CD4-positive, alpha-beta T cell treated with Interleukin-21 for 1 hour (primary cell): Measurements from ENCODE around the gene USF3.

ENCODE experiments used
- DNase-seq: peaks from one replicate; pipeline ENCODE4 v3.0.0-alpha.2; 2020

The USF3 gene, protein sequence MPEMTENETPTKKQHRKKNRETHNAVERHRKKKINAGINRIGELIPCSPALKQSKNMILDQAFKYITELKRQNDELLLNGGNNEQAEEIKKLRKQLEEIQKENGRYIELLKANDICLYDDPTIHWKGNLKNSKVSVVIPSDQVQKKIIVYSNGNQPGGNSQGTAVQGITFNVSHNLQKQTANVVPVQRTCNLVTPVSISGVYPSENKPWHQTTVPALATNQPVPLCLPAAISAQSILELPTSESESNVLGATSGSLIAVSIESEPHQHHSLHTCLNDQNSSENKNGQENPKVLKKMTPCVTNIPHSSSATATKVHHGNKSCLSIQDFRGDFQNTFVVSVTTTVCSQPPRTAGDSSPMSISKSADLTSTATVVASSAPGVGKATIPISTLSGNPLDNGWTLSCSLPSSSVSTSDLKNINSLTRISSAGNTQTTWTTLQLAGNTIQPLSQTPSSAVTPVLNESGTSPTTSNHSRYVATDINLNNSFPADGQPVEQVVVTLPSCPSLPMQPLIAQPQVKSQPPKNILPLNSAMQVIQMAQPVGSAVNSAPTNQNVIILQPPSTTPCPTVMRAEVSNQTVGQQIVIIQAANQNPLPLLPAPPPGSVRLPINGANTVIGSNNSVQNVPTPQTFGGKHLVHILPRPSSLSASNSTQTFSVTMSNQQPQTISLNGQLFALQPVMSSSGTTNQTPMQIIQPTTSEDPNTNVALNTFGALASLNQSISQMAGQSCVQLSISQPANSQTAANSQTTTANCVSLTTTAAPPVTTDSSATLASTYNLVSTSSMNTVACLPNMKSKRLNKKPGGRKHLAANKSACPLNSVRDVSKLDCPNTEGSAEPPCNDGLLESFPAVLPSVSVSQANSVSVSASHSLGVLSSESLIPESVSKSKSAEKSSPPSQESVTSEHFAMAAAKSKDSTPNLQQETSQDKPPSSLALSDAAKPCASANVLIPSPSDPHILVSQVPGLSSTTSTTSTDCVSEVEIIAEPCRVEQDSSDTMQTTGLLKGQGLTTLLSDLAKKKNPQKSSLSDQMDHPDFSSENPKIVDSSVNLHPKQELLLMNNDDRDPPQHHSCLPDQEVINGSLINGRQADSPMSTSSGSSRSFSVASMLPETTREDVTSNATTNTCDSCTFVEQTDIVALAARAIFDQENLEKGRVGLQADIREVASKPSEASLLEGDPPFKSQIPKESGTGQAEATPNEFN (N-terminal part only)

DNA sequence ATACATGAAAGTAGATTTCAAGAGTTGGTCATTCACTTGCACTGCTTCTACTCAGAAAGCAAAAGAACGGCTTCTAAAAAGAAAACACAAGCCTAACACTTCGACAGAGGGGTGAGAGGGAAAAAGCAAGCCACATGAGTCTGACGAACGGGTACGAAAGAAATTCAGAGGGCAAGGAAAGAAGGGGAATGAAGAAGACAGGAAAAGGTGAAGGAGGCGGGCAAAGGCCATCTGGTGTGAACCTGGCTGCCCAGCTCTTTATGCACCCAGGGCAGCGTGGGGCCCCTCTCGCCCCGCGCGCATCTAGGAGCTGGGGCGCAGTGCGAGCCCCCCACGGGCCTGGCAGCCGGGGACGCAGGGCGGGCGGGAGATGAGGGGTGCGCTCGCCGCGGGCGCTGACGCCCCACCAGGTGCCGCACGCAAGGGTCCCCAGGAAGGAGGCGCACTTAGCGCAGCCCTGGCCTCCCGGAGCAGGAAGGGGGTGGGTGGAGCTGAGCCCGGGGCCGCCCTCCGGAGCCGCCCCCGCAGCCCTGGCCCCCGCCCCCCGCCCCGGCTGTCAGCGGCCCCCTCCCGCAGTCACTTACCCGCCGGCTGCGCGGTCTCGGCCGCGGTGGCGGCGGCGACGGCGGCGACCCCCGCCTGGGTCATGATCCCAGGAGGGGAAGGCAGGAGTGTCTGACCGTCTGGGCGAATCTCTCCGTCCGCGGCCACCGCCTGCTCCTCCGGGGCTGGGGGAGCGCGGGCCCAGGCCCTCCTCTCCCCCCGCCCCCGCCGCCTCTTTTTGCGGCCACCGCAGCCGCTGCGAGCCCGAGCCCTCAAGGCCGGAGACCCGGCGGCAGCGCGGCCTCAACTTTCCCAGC, at the start of gene USF3:
USF3 (minus strand) TSS at position 857 of the 860 bp plus-strand sequence. CDS start 21,764 bp downstream, outside the sequence.
- DNase-seq, result peak; percentile 87

DNA sequence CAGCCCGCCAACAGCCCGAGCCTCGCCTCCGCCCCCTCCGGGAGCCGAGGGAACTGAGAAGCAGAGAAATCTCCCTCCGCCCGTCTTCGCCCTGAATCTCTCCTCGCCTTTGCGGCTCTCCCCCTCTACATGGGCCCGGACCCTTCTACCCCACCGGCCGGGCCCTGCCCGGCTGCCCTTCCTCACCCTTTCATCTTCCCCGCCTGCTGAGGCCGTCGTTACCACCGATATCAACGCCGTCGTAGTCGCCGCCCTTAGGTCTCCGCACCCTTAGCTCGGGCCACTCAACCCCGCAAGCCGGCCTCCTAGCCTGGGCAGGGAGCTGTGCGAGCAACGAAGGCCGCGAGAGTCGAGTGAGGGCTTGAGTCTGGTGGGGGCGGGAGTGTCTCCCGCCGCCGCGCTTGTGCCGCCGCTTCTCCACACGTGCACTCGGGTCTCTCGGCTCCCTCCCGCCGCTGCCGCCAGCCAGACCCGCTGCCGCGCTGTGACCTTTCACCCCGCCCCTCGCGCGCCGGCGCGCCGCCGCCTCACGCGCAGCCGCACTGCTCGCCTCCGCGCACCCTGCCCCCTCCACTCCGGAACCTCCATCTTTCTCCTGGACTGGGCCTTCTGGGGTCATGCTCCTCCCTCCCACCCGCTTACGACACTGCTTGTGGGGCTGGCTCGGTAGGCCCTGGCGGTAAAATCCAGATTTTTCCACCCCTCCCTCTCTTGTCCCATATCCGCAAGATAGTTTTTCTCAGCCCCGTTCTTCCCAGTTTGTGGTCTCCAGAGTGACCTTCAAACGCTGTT, 49.5 kb upstream of the USF3 start, which contains the start of gene NAA50:
NAA50 (minus strand) TSS at position 494 of the 792 bp plus-strand sequence; CDS start at position 194, 300 bp downstream.
- DNase-seq, result peak; percentile 96

DNA sequence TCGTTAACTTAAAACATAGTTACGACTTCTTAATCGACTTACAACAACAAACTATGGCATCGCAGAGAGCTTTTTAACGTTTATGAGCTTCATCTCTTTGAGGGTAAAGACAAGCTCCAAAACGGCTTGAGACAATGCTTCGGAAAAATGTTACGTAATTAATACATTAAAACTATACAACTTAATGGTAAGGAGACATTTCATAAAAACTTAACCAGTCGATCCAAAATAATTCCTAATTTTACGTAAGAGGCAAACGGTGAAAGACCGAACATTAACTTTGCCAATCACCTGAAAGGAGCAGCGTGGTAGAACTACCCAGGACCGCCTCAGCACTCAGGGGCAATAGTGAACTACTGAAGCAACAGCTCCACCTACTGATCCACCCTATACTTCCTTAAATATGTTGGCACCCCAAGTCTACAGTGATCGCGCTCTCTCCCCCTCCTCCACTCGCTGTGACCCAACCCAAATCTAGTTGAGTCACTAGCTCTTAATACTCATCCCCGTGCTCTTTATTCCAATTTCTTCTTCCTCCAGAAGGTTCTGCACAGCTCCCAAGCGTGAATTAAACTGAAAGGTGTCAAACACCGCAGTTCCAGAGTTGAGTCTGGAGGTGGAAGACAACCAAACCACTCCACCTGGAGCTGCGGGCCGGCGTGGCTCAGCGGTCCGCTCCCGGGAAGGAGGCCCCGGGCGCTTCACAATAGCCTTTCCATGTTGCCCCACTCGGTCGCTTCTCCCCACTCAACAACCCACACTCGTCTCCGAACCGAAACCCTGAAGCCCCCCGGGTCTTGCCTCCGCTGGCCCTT, 48.7 kb upstream of the USF3 start:
- DNase-seq, result peak; percentile 89

DNA sequence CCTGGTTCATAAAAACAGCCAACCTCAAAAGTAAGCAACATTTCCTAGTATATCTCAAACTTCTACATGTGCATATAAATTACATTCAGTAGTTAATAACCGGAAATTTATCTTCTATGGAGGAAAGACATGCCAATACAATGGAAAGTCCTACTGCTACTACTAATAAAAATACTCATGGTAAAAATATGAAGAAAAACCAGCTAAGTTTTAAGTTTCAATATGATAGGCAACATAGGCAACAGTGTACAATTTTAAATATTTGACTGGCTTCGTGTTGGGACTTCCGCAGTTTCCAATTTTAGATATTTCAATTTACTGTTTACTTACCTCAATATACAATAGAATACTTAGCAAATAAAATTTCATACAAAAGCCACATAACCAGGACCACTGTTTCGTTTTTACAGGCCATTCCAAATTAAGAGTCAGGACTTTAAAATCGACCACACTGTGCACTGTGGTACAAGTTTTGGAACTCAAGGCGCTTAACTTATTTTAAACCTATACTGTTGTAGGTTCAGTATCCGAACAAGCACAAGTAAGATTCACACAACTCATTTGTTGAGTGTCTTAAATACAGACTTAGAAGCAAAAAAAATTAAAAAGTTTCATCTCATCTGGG, 46.7 kb upstream of the USF3 start:
- DNase-seq, result peak; percentile 40

DNA sequence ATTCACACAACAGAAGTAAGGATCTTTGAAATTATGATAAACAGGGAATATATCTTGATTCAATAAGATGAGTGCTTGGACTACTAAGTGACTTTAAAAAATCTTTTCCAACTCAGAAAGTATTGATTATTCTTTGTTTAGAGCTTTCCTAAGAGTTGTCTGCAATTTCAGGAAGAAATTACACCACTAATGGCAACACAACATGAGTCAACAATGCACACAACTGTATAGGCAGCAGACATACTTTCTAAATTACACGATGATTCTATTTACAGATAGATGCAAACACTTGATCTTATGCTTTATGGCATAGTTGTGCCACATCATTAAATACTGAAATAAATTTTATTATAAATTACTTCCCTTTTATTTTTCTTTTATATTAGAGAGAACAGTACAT, 45.2 kb upstream of the USF3 start:
- DNase-seq, result no peak

DNA sequence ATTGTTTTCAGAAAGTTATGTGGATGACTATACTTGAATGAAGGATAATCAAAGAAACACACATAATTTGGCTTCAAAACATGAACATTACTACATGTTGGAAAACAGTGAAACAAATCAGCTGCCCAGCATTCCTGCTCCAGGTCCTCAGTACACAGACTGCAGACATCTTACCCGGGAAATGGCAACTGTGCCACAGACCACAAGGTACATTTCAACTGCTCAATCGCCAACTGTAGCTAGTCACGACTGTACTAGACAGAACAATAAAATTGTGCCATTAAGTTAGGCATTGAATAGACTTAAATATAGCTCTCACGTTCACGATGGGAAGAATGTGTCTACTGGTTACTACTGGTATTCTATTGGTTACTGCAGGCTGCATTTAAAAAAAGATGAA, 44.6 kb upstream of the USF3 start:
- no peak for DNase-seq

DNA sequence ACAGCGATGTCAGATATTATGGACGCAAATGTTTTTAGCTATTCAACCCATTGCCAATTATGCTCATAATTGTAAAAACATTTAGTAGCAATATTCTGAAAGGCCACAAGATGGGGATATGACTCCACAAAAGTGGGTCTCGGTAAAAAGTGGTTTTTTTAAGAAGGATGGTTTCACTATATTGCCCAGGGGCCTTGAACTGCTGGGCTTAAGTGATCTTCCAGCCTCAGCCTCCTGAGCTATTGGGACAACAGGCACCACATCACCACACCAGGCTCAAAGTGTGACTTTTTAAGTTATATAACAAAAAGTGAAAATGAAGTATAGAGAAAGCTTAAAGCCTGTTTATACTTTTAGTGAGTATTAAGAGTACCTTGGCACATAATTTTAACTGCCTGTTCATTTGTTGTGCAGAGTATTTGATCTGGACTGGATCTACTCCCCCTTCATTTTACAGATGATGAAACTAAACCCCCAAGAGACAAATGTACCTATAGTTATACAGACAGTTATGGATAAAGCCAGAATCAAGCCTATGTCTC, 40.2 kb upstream of the USF3 start:
- peak; percentile 82 for DNase-seq

DNA sequence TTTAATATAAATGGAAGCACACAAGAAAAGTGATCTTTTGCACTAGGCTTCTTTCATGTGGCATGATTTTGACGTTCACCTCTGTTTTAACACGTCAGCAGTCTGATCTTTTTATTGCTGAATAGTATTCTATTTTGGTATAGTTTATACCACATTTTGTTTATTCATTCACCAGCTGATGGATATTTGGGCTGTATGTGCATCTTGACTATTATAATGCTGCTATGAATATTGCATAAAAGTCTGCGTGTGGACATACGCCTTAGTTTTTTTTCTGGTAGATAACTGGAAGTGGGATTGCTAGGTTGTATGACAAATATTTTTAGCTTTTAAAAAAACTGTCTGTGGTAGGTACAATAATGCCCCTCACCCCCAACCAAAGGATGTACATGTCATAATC, 35.3 kb upstream of the USF3 start:
- no peak for DNase-seq

DNA sequence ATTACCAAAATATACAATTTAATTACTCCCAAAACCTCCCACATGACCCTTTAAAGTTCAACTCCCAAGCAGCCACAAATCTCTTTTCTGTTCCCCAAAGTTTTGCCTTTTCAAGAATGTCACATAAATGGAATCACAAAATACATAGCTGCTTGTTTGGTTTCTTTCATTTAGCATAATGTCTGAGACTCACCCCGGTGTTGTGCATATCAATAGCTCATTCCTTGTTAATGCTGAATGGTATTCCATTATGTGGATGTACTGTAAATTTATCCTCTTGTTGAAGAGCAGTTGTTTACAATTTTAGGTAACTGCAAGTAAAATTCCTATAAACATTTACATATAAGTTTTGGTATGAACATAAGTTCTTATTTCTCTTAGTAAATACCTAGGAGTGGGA, 34.1 kb upstream of the USF3 start:
- DNase-seq, result no peak

DNA sequence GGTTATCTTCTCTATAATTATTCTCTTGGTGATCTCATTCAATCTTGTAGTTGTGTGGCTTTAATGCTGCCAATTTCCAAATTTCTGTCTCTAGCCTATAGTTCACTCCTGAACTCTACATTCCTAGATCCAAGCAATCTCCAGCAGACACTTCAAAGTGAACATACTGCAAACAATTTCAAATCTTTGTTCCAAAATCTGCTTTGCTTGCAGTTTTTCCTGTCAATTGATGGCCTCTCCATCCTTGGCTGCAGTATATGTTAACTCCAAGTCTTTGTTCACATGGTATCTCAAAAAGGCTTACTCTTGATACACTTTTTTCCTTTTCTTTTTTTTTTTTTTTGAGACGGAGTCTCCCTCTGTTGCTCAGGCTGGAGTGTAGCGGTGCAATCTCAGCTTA, 32.2 kb upstream of the USF3 start:
- DNase-seq, result no peak

DNA sequence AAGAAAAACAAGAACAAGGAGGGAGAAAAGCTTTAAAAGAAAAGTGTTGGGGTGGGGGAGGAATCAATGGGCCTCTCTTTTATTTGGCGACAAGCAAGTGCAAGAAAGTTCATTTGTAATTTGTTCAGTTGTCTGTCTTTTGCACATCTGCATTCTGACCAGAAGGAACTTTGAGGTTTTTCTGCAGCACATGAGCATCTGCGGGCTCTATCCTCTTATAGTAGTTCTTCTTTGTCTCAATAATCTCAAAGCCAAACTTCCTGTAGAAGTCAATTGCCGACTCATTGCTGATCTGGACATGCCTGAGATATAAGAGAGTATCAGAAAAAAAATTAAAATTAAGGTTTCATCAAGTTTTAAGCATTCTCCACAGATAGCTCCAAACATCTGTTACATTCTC, 25.2 kb upstream of the USF3 start:
- DNase-seq, result no peak

DNA sequence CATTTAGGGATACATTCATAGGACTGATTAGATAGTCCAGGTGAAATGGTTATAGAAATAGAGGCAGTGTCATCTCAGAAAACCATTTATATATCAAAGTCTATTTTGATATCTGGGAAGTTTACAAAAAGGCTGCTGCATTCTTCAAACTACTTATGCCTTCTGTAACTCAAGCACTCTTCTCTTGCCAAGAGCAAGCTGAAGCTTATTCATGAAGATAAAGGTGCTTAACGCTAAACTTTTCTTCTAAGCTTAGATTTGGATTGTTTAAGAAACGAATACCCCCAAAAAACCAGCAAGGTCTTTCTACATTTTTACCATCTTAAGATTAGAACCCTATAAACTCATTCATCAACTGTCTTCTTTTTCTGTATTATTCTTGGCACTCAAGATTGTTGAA, 23.3 kb upstream of the USF3 start:
- DNase-seq, result no peak

DNA sequence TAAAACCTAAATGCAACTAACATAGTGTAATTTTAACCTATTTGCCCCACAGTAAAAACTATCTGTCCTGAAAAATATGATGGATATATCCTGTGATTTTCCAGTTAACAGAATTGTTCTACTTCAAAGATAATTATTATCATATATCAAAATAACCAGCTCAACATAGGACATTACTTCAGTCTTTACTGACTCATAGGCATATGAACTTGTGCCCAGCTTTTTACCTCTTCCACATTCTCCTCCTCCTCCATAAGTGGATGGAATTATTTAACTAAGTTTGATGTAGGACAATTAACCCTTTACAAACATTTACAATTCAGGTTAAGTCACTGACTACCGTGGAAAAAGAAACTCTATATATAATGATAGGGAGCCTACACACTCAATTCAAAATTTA, 22.9 kb upstream of the USF3 start:
- DNase-seq, result no peak

DNA sequence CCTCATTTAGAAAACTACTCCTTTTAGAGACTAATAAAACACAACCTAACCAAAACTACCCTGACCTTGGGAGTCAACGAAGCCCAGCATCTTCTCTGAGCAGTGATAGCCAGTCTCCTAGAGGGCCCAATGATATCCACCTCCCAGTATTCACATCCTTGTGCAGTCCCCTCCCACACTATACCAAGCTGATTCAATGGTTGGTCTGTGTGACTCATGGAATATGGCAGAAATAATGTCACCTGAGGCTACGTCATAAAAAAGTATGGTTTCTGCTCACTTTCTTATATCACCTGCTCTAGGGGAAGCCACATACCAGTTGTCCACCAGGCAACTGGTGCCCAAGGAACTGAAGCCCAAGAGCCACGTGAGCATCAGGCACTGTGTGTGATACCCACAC, 21.4 kb upstream of the USF3 start:
- no peak for DNase-seq

DNA sequence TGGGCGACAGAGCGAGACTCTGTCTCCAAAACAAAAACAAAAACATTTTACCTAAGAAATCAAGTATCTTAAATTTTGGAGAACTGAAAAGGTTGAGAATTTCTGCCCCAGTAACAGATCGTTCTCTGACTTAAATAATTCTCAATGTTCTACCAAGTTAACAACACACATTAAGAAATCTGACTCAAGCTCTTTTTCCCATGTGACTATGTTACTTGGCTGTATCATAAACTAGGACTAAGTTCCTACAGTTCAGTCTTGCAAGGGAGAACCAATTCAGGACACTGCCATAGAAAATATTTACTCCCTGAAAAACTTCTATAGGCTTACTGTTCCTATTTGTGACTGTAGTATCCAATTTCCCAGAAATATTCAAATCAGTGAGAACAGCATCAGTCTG, 20.9 kb upstream of the USF3 start:
- no peak for DNase-seq

DNA sequence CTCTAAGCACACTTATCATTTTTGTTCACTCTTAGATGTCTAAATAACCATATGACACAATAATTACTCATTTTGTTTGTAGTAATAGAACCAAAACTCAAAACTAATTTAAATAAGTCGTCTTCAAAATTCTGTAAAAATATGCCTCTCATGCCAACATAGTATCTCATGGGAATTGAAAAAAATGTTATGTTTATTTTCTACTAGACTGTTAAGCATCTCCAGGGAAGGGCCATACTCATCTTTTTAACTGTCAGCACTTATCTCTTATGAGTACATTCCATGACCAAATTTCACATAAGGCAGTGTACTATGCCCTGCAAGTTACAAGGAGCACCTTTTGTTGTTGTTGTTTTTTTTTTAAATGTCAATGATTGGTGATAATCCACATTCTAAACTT, 18.3 kb upstream of the USF3 start:
- no peak for DNase-seq

DNA sequence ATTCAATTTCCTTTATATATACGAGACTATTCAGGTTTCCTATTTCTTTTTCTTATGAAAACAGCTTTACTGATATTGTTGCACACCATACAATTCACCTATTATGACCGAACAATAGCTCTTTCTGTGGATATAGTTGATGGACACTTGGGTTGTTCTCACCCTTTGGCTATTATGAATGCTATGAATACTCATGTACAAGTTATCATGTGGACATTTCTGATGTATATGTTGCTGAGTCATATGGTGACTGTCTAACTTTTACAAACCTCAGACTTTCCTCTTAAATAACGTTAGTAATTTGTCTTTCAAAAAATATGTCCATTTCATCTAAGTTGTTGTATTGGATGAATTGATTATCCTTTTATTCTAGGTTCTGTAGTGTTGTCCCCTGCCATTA, 15.7 kb upstream of the USF3 start:
- no peak for DNase-seq

DNA sequence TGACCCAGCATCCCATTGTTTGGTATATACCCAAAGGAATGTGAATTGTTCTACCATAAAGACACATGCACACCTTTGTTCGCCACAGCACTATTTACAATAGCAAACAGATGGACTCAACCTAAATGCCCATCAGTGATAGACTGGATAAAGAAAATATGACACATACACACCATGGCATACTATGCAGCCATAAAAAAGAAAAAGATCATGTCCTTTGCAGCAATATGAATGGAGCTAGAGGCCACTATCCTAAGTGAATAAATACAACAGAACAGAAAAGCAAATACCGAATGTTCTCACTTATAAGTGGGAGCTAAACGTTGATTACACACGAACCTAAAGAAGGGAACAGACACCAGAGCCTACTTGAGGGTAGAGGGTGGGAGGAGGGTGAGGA, 11.4 kb upstream of the USF3 start:
- DNase-seq, result no peak

DNA sequence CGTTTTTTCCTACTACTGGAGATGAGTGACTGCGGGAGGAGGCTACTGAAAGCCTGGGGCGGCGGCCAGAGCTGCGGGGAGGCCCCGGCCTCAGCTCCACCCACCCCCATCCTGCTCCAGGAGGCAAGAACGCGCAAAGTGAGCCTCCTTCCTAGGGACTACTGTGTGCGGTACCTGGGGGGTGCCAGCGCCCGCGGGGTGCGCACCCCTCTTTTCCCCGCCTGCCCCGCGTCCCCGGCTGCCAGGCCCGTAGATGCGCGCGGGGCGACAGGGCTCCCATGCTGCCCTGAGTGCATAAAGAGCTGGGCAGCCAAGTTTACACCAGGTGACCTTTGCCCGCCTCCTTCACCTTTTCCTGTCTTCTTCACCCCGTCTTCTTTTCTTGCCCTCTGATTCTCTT, 2.5 kb upstream of the USF3 start:
- no peak for DNase-seq
